OCI-LY7 (cell line): Measurements from ENCODE around the gene RFT1.

ENCODE experiments used
- EZH2phosphoT487 ChIP-seq: fragments of 200-600 bp; sonication (generic); IDR thresholded peaks from 2 replicates; pipeline ENCODE4 v1.6.1; 2018; ENCODE audit warnings: low read depth, borderline replicate concordance, mild to moderate bottlenecking, mixed run types, antibody characterized with exemption, low read length, moderate library complexity, mixed read lengths
- TF ChIP-seq, protein P1 (sequence below): fragments of 200-600 bp; sonication (generic); conservative IDR thresholded peaks from 2 replicates; pipeline ENCODE4 v1.5.1; 2014; ENCODE audit warnings: mild to moderate bottlenecking, antibody characterized with exemption, low read length, moderate library complexity, mixed read lengths

GRCh38 chr3:53167418-53168174 lies 37.4 kb upstream of the RFT1 start:
- TF ChIP-seq, protein P1, sequence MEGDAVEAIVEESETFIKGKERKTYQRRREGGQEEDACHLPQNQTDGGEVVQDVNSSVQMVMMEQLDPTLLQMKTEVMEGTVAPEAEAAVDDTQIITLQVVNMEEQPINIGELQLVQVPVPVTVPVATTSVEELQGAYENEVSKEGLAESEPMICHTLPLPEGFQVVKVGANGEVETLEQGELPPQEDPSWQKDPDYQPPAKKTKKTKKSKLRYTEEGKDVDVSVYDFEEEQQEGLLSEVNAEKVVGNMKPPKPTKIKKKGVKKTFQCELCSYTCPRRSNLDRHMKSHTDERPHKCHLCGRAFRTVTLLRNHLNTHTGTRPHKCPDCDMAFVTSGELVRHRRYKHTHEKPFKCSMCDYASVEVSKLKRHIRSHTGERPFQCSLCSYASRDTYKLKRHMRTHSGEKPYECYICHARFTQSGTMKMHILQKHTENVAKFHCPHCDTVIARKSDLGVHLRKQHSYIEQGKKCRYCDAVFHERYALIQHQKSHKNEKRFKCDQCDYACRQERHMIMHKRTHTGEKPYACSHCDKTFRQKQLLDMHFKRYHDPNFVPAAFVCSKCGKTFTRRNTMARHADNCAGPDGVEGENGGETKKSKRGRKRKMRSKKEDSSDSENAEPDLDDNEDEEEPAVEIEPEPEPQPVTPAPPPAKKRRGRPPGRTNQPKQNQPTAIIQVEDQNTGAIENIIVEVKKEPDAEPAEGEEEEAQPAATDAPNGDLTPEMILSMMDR = no peak
- no peak for TF ChIP-seq EZH2phosphoT487
